Caco-2 (cell line): ENCODE data around the gene DISP3. TPM values are rescaled to one million over a fixed set of nuclear protein-coding genes. Genes with fewer than 3 reads are reported as not detected.

Experiments
- BruUV-seq: library from RNA; stranded (reverse); fragments of 400-500 nt; replicated peaks from 2 replicates; lab custom pipeline; 2021; lab: Mats Ljungman, UMichigan
- CTCF ChIA-PET: fragments of 300-600 bp; sonication (Branson Sonifier 250); formaldehyde crosslinking; loops from one replicate; lab custom pipeline; 2022; ENCODE audit warnings: antibody characterized with exemption; lab: Charles Lee
- POLR2A ChIA-PET: fragments of 300-600 bp; sonication (Branson Sonifier 250); formaldehyde crosslinking; loops from one replicate; lab custom pipeline; 2022; ENCODE audit warnings: antibody characterized with exemption; lab: Charles Lee
- DNase-seq, 2 experiments: peaks; one replicate each; pipeline versions ENCODE4 v3.0.0 to v3.0.0-alpha.2; 2020 to 2022
- H3K27me3 ChIP-seq: replicated peaks from 2 replicates; pipeline ENCODE4 v1.6.0; 2011; ENCODE audit warnings: low read length; ENCODE audit not compliant: control insufficient read depth, insufficient read depth
- H3K36me3 ChIP-seq: 2 replicates; pipeline ENCODE4 v1.5.1; 2011; ENCODE audit warnings: low read length; ENCODE audit not compliant: control insufficient read depth, insufficient read depth
- H3K4me1 ChIP-seq: fragments of 250-450 bp; sonication (Bioruptor Pico); 2 replicates; pipeline ENCODE4 v1.5.1; 2020; ENCODE audit warnings: mild to moderate bottlenecking
- H3K4me3 ChIP-seq: 2 replicates; pipeline ENCODE4 v1.5.1; 2011; ENCODE audit warnings: low read depth, mild to moderate bottlenecking, control low read depth, low read length
- H3K9me3 ChIP-seq: fragments of 250-450 bp; sonication (Bioruptor Pico); 2 replicates; pipeline ENCODE4 v1.5.1; 2020; ENCODE audit warnings: mild to moderate bottlenecking, moderate library complexity
- H3K27ac Mint-ChIP-seq: one replicate; pipeline ENCODE4 v1.8.0; 2022; ENCODE audit warnings: mixed read lengths; ENCODE audit not compliant: unreplicated experiment
- H3K27me3 Mint-ChIP-seq: one replicate; pipeline ENCODE4 v1.8.0; 2022; ENCODE audit warnings: mixed read lengths; ENCODE audit not compliant: insufficient read depth, unreplicated experiment
- H3K36me3 Mint-ChIP-seq: one replicate; pipeline ENCODE4 v1.8.0; 2022; ENCODE audit warnings: mild to moderate bottlenecking, mixed read lengths; ENCODE audit not compliant: insufficient read depth, unreplicated experiment
- H3K4me1 Mint-ChIP-seq: one replicate; pipeline ENCODE4 v1.8.0; 2022; ENCODE audit warnings: low read depth, mixed read lengths; ENCODE audit not compliant: unreplicated experiment
- H3K4me3 Mint-ChIP-seq: one replicate; pipeline ENCODE4 v1.8.0; 2022; ENCODE audit warnings: mild to moderate bottlenecking, moderate library complexity, mixed read lengths; ENCODE audit not compliant: unreplicated experiment
- H3K9me3 Mint-ChIP-seq: one replicate; pipeline ENCODE4 v1.8.0; 2022; ENCODE audit warnings: mixed read lengths; ENCODE audit not compliant: unreplicated experiment
- intact Hi-C: fragments of 100-400 bp; cut with micrococcal nuclease; formaldehyde crosslinking; loops from one replicate; pipeline ENCODE4 v1.10.0; 2022; ENCODE audit not compliant: unreplicated experiment
- total RNA-seq: library from RNA; stranded (reverse); gene quantifications from 2 replicates; pipeline ENCODE4 v1.2.3, GENCODE V29; 2022
- TF ChIP-seq, protein P1 (sequence below), 2 experiments: fragments of 200-600 bp in 1 of 2; IDR thresholded peaks; 1 replicate in 1 of 2; 2 replicates in 1 of 2; pipeline versions ENCODE4 v1.5.1 to v1.8.0; 2011 to 2022; ENCODE audit warnings: antibody characterized with exemption in 1 of 2, control low read depth in 1 of 2, inconsistent platforms in 1 of 2, low read depth in 1 of 2, low read length in 1 of 2, mild to moderate bottlenecking in 1 of 2, moderate library complexity in 1 of 2; ENCODE audit not compliant: insufficient read depth in 1 of 2, severe bottlenecking in 1 of 2, unreplicated experiment in 1 of 2

DISP3 gene
- total RNA-seq, 1 experiment from 2014 or later = 1.1 TPM

DNA sequence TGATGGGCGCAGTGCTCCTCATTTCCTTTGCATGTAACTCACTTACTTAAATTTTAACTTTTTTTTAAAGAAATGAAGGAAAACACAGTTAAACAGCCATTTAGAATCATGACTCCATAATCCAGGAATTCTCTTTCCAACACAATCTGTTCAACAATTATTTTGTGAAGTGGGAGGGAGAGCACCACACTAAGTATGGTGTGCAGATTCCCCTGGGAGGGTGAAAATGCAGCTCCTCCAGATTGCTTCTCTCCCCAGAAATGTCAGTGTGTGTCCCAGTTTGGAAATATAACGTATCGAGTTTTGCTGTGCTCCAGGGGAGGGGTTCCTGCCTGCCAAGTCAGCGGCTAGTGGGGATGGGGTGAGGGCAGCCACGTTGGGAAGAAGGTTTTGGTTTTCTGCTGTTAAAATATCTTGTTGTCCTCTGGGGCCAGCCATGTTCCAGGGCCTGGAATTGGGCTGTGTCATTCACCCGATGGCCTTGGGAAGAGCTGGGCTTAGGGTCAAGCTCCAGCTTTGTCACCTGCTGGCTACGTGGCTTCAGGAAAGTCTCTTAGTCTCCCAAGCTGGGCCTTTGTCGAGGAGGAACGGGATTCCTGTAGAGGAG is 17.3 kb upstream of the DISP3 start:
- ChIA-PET POLR2A (no interaction called here), CTCF (no interaction called here)
- no peaks in the 10 kb centered on the region for H3K9me3 Mint-ChIP-seq
- H3K27me3 Mint-ChIP-seq = peaks cover 37% of the 10 kb centered on the region
- TF ChIP-seq, protein P1, sequence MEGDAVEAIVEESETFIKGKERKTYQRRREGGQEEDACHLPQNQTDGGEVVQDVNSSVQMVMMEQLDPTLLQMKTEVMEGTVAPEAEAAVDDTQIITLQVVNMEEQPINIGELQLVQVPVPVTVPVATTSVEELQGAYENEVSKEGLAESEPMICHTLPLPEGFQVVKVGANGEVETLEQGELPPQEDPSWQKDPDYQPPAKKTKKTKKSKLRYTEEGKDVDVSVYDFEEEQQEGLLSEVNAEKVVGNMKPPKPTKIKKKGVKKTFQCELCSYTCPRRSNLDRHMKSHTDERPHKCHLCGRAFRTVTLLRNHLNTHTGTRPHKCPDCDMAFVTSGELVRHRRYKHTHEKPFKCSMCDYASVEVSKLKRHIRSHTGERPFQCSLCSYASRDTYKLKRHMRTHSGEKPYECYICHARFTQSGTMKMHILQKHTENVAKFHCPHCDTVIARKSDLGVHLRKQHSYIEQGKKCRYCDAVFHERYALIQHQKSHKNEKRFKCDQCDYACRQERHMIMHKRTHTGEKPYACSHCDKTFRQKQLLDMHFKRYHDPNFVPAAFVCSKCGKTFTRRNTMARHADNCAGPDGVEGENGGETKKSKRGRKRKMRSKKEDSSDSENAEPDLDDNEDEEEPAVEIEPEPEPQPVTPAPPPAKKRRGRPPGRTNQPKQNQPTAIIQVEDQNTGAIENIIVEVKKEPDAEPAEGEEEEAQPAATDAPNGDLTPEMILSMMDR (IDR thresholded peaks at IDR 0.05; ENCODE audit: insufficient read depth in 1 of 2, low read depth in 1 of 2, low read length in 1 of 2, severe bottlenecking in 1 of 2, unreplicated experiment in 1 of 2) = no peak
- no peak for DNase-seq
- Histone ChIP-seq H3K36me3 (no peaks in the 10 kb centered on the region), H3K4me3 (no peak overlapping the region), H3K27me3 (peaks cover 3% of the 10 kb centered on the region; the same call in 1 of the 2 replicates), H3K4me1 (no peaks in the 10 kb centered on the region), H3K9me3 (no peaks in the 10 kb centered on the region)
- intact Hi-C loops = no loop called here
- no TSS peak for BruUV-seq
- H3K4me3 Mint-ChIP-seq = no peak overlapping the region
- no peak overlapping the region for H3K27ac Mint-ChIP-seq
- H3K4me1 Mint-ChIP-seq = no peaks in the 10 kb centered on the region
- H3K36me3 Mint-ChIP-seq = no peaks in the 10 kb centered on the region

GRCh38 chr1:11462224-11462923 is 16.6 kb upstream of the DISP3 start:
- peaks cover 33% of the 10 kb centered on the region for H3K27me3 Mint-ChIP-seq
- H3K27ac Mint-ChIP-seq = no peak overlapping the region
- intact Hi-C loops = no loop called here
- ChIA-PET POLR2A (no interaction called here), CTCF (no interaction called here)
- no peaks in the 10 kb centered on the region for H3K4me1 ChIP-seq
- no peak for DNase-seq
- TF ChIP-seq, protein P1 (IDR thresholded peaks at IDR 0.05; ENCODE audit: insufficient read depth in 1 of 2, low read depth in 1 of 2, low read length in 1 of 2, severe bottlenecking in 1 of 2, unreplicated experiment in 1 of 2) = no peak
- H3K4me3 Mint-ChIP-seq = no peak overlapping the region
- no peaks in the 10 kb centered on the region for H3K36me3 ChIP-seq
- no peaks in the 10 kb centered on the region for H3K9me3 Mint-ChIP-seq
- no peaks in the 10 kb centered on the region for H3K4me1 Mint-ChIP-seq
- no peak overlapping the region for H3K4me3 ChIP-seq
- H3K9me3 ChIP-seq = no peaks in the 10 kb centered on the region
- no peaks in the 10 kb centered on the region for H3K36me3 Mint-ChIP-seq
- BruUV-seq = no TSS peak
- H3K27me3 ChIP-seq = peaks cover 2% of the 10 kb centered on the region; the same call in 1 of the 2 replicates

- Mint-ChIP-seq H3K9me3 (no peaks in the 10 kb centered on the region), H3K27ac (no peak overlapping the region), H3K27me3 (peaks cover 29% of the 10 kb centered on the region), H3K4me1 (no peaks in the 10 kb centered on the region), H3K4me3 (no peak overlapping the region), H3K36me3 (no peaks in the 10 kb centered on the region)
- BruUV-seq = no TSS peak
- Histone ChIP-seq H3K27me3 (peaks cover 2% of the 10 kb centered on the region; the same call in 1 of the 2 replicates), H3K4me3 (no peak overlapping the region), H3K4me1 (no peaks in the 10 kb centered on the region), H3K9me3 (no peaks in the 10 kb centered on the region), H3K36me3 (no peaks in the 10 kb centered on the region)
- intact Hi-C loops = no loop called here
- POLR2A ChIA-PET = no interaction called here
- TF ChIP-seq, protein P1 (IDR thresholded peaks at IDR 0.05; ENCODE audit: insufficient read depth in 1 of 2, low read depth in 1 of 2, low read length in 1 of 2, severe bottlenecking in 1 of 2, unreplicated experiment in 1 of 2) = no peak
- CTCF ChIA-PET = no interaction called here
- DNase-seq = no peak
These were observed 15.8 kb upstream of the DISP3 start for GRCh38 chr1:11463177-11463576.
